Endodermal cell (in vitro differentiated cells): ENCODE data around the gene CALM3. TPM values are rescaled to one million over a fixed set of nuclear protein-coding genes. Genes with fewer than 3 reads are reported as not detected.
"Not testable (repeated sequence)": the region's sequence is repeated elsewhere in the genome, so short reads cannot be mapped to it uniquely, and the experiment has no call there.

Experiments
- DNase-seq: peaks from one replicate; pipeline ENCODE4 v3.0.0-alpha.2; 2017
- H3K27ac ChIP-seq: 2 replicates; pipeline ENCODE4 v1.5.1; 2013; ENCODE audit warnings: mild to moderate bottlenecking, low read depth, low read length, moderate library complexity
- H3K27me3 ChIP-seq: 2 replicates; pipeline ENCODE4 v1.6.1; 2013; ENCODE audit warnings: mild to moderate bottlenecking, low read length, moderate library complexity; ENCODE audit not compliant: insufficient read depth, control insufficient read depth, poor library complexity, severe bottlenecking
- H3K36me3 ChIP-seq: 2 replicates; pipeline ENCODE4 v1.7.0; 2013; ENCODE audit warnings: mild to moderate bottlenecking, low read length, moderate library complexity; ENCODE audit not compliant: control insufficient read depth, insufficient read depth
- H3K4me1 ChIP-seq: one replicate; pipeline ENCODE4 v1.7.0; 2013; ENCODE audit warnings: low read length; ENCODE audit not compliant: control insufficient read depth, insufficient read depth
- H3K4me3 ChIP-seq: 2 replicates; pipeline ENCODE4 v1.5.1; 2013; ENCODE audit warnings: mild to moderate bottlenecking, low read length, moderate library complexity
- H3K9ac ChIP-seq: 2 replicates; pipeline ENCODE4 v1.6.1; 2013; ENCODE audit warnings: mild to moderate bottlenecking, low read length, moderate library complexity; ENCODE audit not compliant: poor library complexity, severe bottlenecking; ENCODE audit errors: extremely low read depth
- H3K9me3 ChIP-seq: 2 replicates; pipeline ENCODE4 v1.6.1; 2013; ENCODE audit warnings: mild to moderate bottlenecking, low read length, moderate library complexity; ENCODE audit not compliant: control insufficient read depth
- H3K27ac Mint-ChIP-seq: 2 replicates; pipeline ENCODE4 v1.8.0; 2020; ENCODE audit warnings: mixed read lengths
- H3K27me3 Mint-ChIP-seq: 2 replicates; pipeline ENCODE4 v1.8.0; 2021; ENCODE audit warnings: mild to moderate bottlenecking, mixed read lengths; ENCODE audit not compliant: insufficient read depth
- H3K36me3 Mint-ChIP-seq: 2 replicates; pipeline ENCODE4 v1.8.0; 2020; ENCODE audit warnings: low read depth, mixed read lengths
- H3K4me1 Mint-ChIP-seq: 2 replicates; pipeline ENCODE4 v1.8.0; 2020; ENCODE audit warnings: mixed read lengths
- H3K4me3 Mint-ChIP-seq: 2 replicates; pipeline ENCODE4 v1.8.0; 2020; ENCODE audit warnings: mild to moderate bottlenecking, moderate library complexity, mixed read lengths
- H3K9me3 Mint-ChIP-seq: 2 replicates; pipeline ENCODE4 v1.8.0; 2020; ENCODE audit warnings: mild to moderate bottlenecking, mixed read lengths
- CTCF ChIP-seq: fragments of 200-600 bp; sonication (generic); conservative IDR thresholded peaks from 2 replicates; pipeline ENCODE4 v1.5.0; 2021; ENCODE audit warnings: antibody characterized with exemption, mild to moderate bottlenecking
- WGBS, 2 experiments: methylation state at CpG; one replicate each; pipeline versions ENCODE4 v1.1.5 to v1.1.7; 2013; ENCODE audit warnings: missing lambda C conversion rate in 2 of 2, mixed read lengths in 1 of 2; ENCODE audit not compliant: insufficient coverage in 1 of 2, insufficient read length in 1 of 2; 5-methylcytosine and 5-hydroxymethylcytosine counted together
- total RNA-seq, 2 donors: library from RNA; stranded (reverse); fragmentation: NEBNext Ultra II Directional in 1 of 2; extraction: Animal tissue kit (Norgen Biotek cat#: 25700) in 1 of 2; gene quantifications; 2 replicates in 1 of 2; 3 replicates in 1 of 2; pipeline ENCODE4 v1.2.1, GENCODE V29; 2021

The CALM3 gene
- total RNA-seq, 2 donors from 2014 or later, result 564 to 573 TPM

- Histone ChIP-seq H3K9ac (no peak overlapping the region), H3K27ac (no peak overlapping the region), H3K36me3 (no peaks in the 10 kb centered on the region), H3K4me3 (no peak overlapping the region), H3K4me1 (no peaks in the 10 kb centered on the region), H3K9me3 (peaks cover 8% of the 10 kb centered on the region), H3K27me3 (peaks cover 23% of the 10 kb centered on the region)
- Mint-ChIP-seq H3K9me3 (peaks cover 24% of the 10 kb centered on the region), H3K27ac (no peak overlapping the region), H3K4me3 (no peak overlapping the region), H3K36me3 (no peaks in the 10 kb centered on the region), H3K27me3 (peaks cover 46% of the 10 kb centered on the region), H3K4me1 (no peaks in the 10 kb centered on the region)
- TF ChIP-seq CTCF, result no peak
- DNase-seq, result no peak
- WGBS, 2 experiments, result 54 to 73% methylated on average over 1 to 2 of the region's 2 CpGs
These were observed 45.4 kb upstream of the CALM3 start for GRCh38 chr19:46555628-46556280.

DNA sequence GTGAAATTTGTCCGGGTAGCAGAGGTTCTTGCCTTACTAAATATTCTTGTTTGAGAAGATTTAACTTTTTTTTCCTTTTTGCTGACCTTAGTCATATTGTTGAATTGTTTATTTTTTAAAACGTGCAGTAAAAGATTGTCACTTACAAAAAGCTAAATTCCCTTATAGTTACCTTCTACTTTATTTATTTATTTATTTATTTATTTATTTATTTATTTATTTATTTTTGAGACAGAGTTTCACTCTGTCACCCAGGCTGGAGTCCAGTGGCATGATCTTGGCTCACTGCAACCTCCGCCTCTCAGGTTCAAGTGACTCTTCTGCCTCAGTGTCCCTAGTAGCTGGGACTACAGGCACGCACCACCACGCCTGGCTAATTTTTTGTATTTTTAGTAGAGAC is 44.7 kb upstream of the CALM3 start:
- WGBS, 2 experiments, result 91 to 100% methylated on average over 3 to 4 of the region's 5 CpGs
- H3K27ac Mint-ChIP-seq, H3K36me3 Mint-ChIP-seq, H3K9ac ChIP-seq, H3K27ac ChIP-seq, H3K4me1 ChIP-seq, H3K9me3 ChIP-seq, H3K4me3 ChIP-seq, H3K36me3 ChIP-seq, H3K4me1 Mint-ChIP-seq, H3K4me3 Mint-ChIP-seq, DNase-seq: not testable (repeated sequence)
- peaks cover 23% of the 10 kb centered on the region for H3K27me3 ChIP-seq
- Mint-ChIP-seq H3K27me3 (peaks cover 39% of the 10 kb centered on the region), H3K9me3 (peaks cover 17% of the 10 kb centered on the region)

DNA sequence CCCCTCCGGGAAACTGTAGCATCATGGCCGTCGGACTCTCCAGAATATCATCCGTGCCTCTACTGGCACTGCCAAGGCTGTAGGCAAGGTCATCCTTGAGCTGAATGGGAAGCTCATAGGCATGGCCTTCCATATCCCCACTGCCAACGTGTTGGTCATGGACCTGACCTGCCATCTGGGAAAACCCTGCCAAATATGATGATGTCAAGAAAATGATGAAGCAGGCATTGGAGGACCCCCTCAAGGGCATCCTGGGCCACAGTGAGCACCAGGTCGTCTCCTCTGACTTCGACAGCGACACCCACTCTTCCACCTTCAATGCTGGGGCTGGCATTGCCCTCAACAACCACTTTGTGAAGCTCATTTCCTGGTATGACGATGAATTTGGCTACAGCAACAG is 41.9 kb upstream of the CALM3 start:
- Histone ChIP-seq H3K9ac (no peak overlapping the region), H3K9me3 (no peaks in the 10 kb centered on the region), H3K36me3 (no peaks in the 10 kb centered on the region), H3K4me1 (no peaks in the 10 kb centered on the region), H3K27ac (no peak overlapping the region), H3K4me3 (no peak overlapping the region), H3K27me3 (peaks cover 16% of the 10 kb centered on the region)
- Mint-ChIP-seq H3K27me3 (peaks cover 27% of the 10 kb centered on the region), H3K4me3 (no peak overlapping the region), H3K4me1 (no peaks in the 10 kb centered on the region), H3K36me3 (no peaks in the 10 kb centered on the region), H3K9me3 (peaks cover 11% of the 10 kb centered on the region), H3K27ac (no peak overlapping the region)
- TF ChIP-seq CTCF, result no peak
- 89 to 94% methylated on average over 8 to 9 of the region's 9 CpGs for WGBS, 2 experiments
- no peak for DNase-seq

- H3K9ac ChIP-seq, DNase-seq, H3K36me3 Mint-ChIP-seq, H3K9me3 ChIP-seq, H3K4me1 Mint-ChIP-seq, H3K27ac ChIP-seq, H3K4me1 ChIP-seq, H3K4me3 ChIP-seq, H3K27ac Mint-ChIP-seq, H3K36me3 ChIP-seq, H3K4me3 Mint-ChIP-seq: not testable (repeated sequence)
- Mint-ChIP-seq H3K27me3 (peaks cover 25% of the 10 kb centered on the region), H3K9me3 (peaks cover 14% of the 10 kb centered on the region)
- 91 to 97% methylated on average over 4 to 8 of the region's 8 CpGs for WGBS, 2 experiments
- H3K27me3 ChIP-seq, result peaks cover 11% of the 10 kb centered on the region
These were observed 41.5 kb upstream of the CALM3 start for GRCh38 chr19:46559675-46560074.
